GM21515 (cell line): ENCODE measurements around the gene FKBP9.

ENCODE experiments used
- ATAC-seq: cut with Tn5 transposase; IDR thresholded peaks from one replicate; pipeline ENCODE4 v1.9.1; 2021; ENCODE audit not compliant: unreplicated experiment

Gene FKBP9

DNA sequence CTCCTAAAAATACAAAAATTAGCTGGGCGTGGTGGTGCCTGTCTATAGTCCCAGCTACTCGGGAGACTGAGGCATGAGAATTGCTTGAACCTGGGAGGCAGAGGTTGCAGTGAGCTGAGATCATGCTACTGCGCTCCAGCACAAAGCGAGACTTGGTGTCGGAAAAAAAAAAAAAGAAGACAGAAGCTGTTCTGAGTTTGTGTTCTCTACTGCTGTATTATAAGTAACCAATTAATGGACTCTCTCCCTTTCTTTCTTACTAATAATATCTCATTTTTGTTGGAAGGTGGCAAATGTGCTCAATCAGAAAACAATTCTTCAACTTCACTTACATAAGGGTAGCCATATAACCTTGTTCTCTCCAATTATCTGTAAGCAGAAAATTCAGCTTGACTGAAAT is 97.9 kb downstream of the FKBP9 start:
- no peak for ATAC-seq
